BLaER1 (cell line): Measurements from ENCODE around the gene RPS18.
A peak's percentile ranks its signal among the peaks of the same experiment; 100 is the strongest.
"Not testable (repeated sequence)": the region's sequence is repeated elsewhere in the genome, so short reads cannot be mapped to it uniquely, and the experiment has no call there.

Experiments used
- H3K27ac ChIP-seq: shearing (Covaris generic); formaldehyde crosslinking; 2 replicates; pipeline ENCODE4 v1.8.1; 2022
- H3K27me3 ChIP-seq: shearing (Covaris generic); formaldehyde crosslinking; 2 replicates; pipeline ENCODE4 v1.8.1; 2022
- H3K36me3 ChIP-seq: shearing (Covaris generic); formaldehyde crosslinking; 2 replicates; pipeline ENCODE4 v1.8.1; 2022
- H3K4me1 ChIP-seq: shearing (Covaris generic); formaldehyde crosslinking; 2 replicates; pipeline ENCODE4 v1.8.1; 2022
- H3K4me2 ChIP-seq: shearing (Covaris generic); formaldehyde crosslinking; 2 replicates; pipeline ENCODE4 v1.8.1; 2022
- H3K4me3 ChIP-seq: shearing (Covaris generic); formaldehyde crosslinking; 2 replicates; pipeline ENCODE4 v1.8.1; 2022
- H3K9ac ChIP-seq: shearing (Covaris generic); formaldehyde crosslinking; 2 replicates; pipeline ENCODE4 v1.8.1; 2022
- H3K9me3 ChIP-seq: shearing (Covaris generic); formaldehyde crosslinking; 2 replicates; pipeline ENCODE4 v1.8.1; 2022
- H4K20me1 ChIP-seq: shearing (Covaris generic); formaldehyde crosslinking; 2 replicates; pipeline ENCODE4 v1.8.1; 2022
- Cebpa-rat ChIP-seq: shearing (Covaris generic); IDR thresholded peaks from 2 replicates; pipeline ENCODE4 v1.8.1; 2022

The RPS18 gene

GRCh38 chr6:33271117-33271467 lies 783 bp upstream of the RPS18 start:
- H3K27me3 ChIP-seq, result no peaks in the 10 kb centered on the region
- peak overlapping the region; percentile 69 for H3K4me2 ChIP-seq
- H3K9ac ChIP-seq, result peak overlapping the region; percentile 98
- peak overlapping the region; percentile 96 for H3K27ac ChIP-seq
- no peak for TF ChIP-seq Cebpa-rat
- peaks cover 76% of the 10 kb centered on the region for H3K36me3 ChIP-seq
- peaks cover 49% of the 10 kb centered on the region for H3K4me1 ChIP-seq
- no peaks in the 10 kb centered on the region for H3K9me3 ChIP-seq
- H4K20me1 ChIP-seq, result peaks cover 40% of the 10 kb centered on the region
- H3K4me3 ChIP-seq, result peak overlapping the region; percentile 81

- no peaks in the 10 kb centered on the region for H3K27me3 ChIP-seq
- TF ChIP-seq Cebpa-rat, result no peak
- H3K9ac ChIP-seq, result peak overlapping the region; percentile 98
- H3K4me2 ChIP-seq, result peak overlapping the region; percentile 99
- H3K36me3 ChIP-seq, result peaks cover 70% of the 10 kb centered on the region
- H3K27ac ChIP-seq, result peak overlapping the region; percentile 96
- peak overlapping the region; percentile 81 for H3K4me3 ChIP-seq
- H3K9me3 ChIP-seq, result no peaks in the 10 kb centered on the region
- H3K4me1 ChIP-seq, result peaks cover 55% of the 10 kb centered on the region
- peaks cover 48% of the 10 kb centered on the region for H4K20me1 ChIP-seq
These were observed 627 bp downstream of the RPS18 start for GRCh38 chr6:33272275-33273128.

GRCh38 chr6:33273129-33273923 lies 1.5 kb downstream of the RPS18 start:
- H3K4me3 ChIP-seq, result peak overlapping the region; percentile 81
- H3K36me3 ChIP-seq, result peaks cover 64% of the 10 kb centered on the region
- H3K9ac ChIP-seq, result peak overlapping the region; percentile 98
- H3K4me2 ChIP-seq, result peak overlapping the region; percentile 99
- H3K27ac ChIP-seq, result peak overlapping the region; percentile 96
- no peaks in the 10 kb centered on the region for H3K9me3 ChIP-seq
- H3K27me3 ChIP-seq, result no peaks in the 10 kb centered on the region
- H3K4me1 ChIP-seq, result peaks cover 63% of the 10 kb centered on the region
- peaks cover 52% of the 10 kb centered on the region for H4K20me1 ChIP-seq
- TF ChIP-seq Cebpa-rat, result no peak

GRCh38 chr6:33273924-33274902 lies 2.3 kb downstream of the RPS18 start:
- Histone ChIP-seq H3K9me3 (no peaks in the 10 kb centered on the region), H3K4me1 (peaks cover 72% of the 10 kb centered on the region), H3K27ac (peak overlapping the region; percentile 96), H3K27me3 (no peaks in the 10 kb centered on the region), H3K9ac (peak overlapping the region; percentile 98), H3K4me3 (peak overlapping the region; percentile 81), H3K36me3 (peaks cover 64% of the 10 kb centered on the region), H4K20me1 (peaks cover 61% of the 10 kb centered on the region), H3K4me2 (peak overlapping the region; percentile 99)
- TF ChIP-seq Cebpa-rat, result no peak

GRCh38 chr6:33275795-33276580 lies 4.1 kb downstream of the RPS18 start:
- peak overlapping the region; percentile 89 for H3K27ac ChIP-seq
- peak overlapping the region; percentile 98 for H3K9ac ChIP-seq
- peak overlapping the region; percentile 81 for H3K4me3 ChIP-seq
- H4K20me1 ChIP-seq, result peaks cover 79% of the 10 kb centered on the region
- not testable (repeated sequence) for H3K27me3 ChIP-seq, H3K9me3 ChIP-seq
- H3K4me1 ChIP-seq, result peaks cover 76% of the 10 kb centered on the region
- peak overlapping the region; percentile 99 for H3K4me2 ChIP-seq
- peaks cover 73% of the 10 kb centered on the region for H3K36me3 ChIP-seq

GRCh38 chr6:33276581-33276863 lies 4.6 kb downstream of the RPS18 start:
- Histone ChIP-seq H4K20me1 (peaks cover 84% of the 10 kb centered on the region), H3K4me1 (peaks cover 76% of the 10 kb centered on the region), H3K4me3 (peak overlapping the region; percentile 81), H3K27ac (peak overlapping the region; percentile 89), H3K9ac (peak overlapping the region; percentile 98), H3K4me2 (peak overlapping the region; percentile 99), H3K27me3 (no peaks in the 10 kb centered on the region), H3K9me3 (no peaks in the 10 kb centered on the region), H3K36me3 (peaks cover 78% of the 10 kb centered on the region)
- no peak for TF ChIP-seq Cebpa-rat

- peak within 1 kb of the TSS; percentile 98 for H3K9ac ChIP-seq
- H4K20me1 ChIP-seq, result peaks cover 84% of the 10 kb centered on the region
- peak within 1 kb of the TSS; percentile 99 for H3K4me2 ChIP-seq
- H3K4me1 ChIP-seq, result peaks cover 76% of the 10 kb centered on the region
- TF ChIP-seq Cebpa-rat, result no peak
- H3K36me3 ChIP-seq, result peaks cover 84% of the 10 kb centered on the region
- H3K27ac ChIP-seq, result peak within 1 kb of the TSS; percentile 89
- no peaks in the 10 kb centered on the region for H3K27me3 ChIP-seq
- H3K4me3 ChIP-seq, result peak within 1 kb of the TSS; percentile 81
- no peaks in the 10 kb centered on the region for H3K9me3 ChIP-seq
These were observed 5.2 kb downstream of the RPS18 start, which contains the start of gene B3GALT4 for GRCh38 chr6:33276864-33277662. TSS of gene B3GALT4 (plus strand) at chr6:33277123. CDS start at chr6:33277420, 297 bp downstream.

- no peak for TF ChIP-seq Cebpa-rat
- Histone ChIP-seq H3K4me3 (peak overlapping the region; percentile 81), H3K27me3 (no peaks in the 10 kb centered on the region), H4K20me1 (peaks cover 77% of the 10 kb centered on the region), H3K36me3 (peaks cover 88% of the 10 kb centered on the region), H3K27ac (peak overlapping the region; percentile 89), H3K9ac (peak overlapping the region; percentile 98), H3K9me3 (no peaks in the 10 kb centered on the region), H3K4me1 (peaks cover 73% of the 10 kb centered on the region), H3K4me2 (peak overlapping the region; percentile 99)
These were observed 6.0 kb downstream of the RPS18 start for GRCh38 chr6:33277663-33278391.
